Uterus (tissue), 4 donors: Measurements from ENCODE around the gene FES. TPM values are rescaled to one million over a fixed set of nuclear protein-coding genes. Genes with fewer than 3 reads are reported as not detected.

ENCODE experiments used
- DNase-seq, 2 donors: peaks; one replicate each; pipeline ENCODE4 v3.0.0-alpha.2; 2019 to 2020
- H3K27ac ChIP-seq, 2 donors: fragments of 200-600 bp; sonication (generic); 1 replicate in 1 of 2; 2 replicates in 1 of 2; pipeline ENCODE4 v1.5.1; 2016 to 2018
- H3K27me3 ChIP-seq, 2 donors: fragments of 200-600 bp; sonication (generic); one replicate each; pipeline ENCODE4 v1.5.1; 2018 to 2019; ENCODE audit warnings: control low read depth in 1 of 2
- H3K36me3 ChIP-seq, 2 donors: fragments of 200-600 bp; sonication (generic); one replicate each; pipeline ENCODE4 v1.5.1; 2019; ENCODE audit warnings: control low read depth in 1 of 2
- H3K4me1 ChIP-seq, 2 donors: fragments of 200-600 bp; sonication (generic); one replicate each; pipeline ENCODE4 v1.5.1; 2018 to 2019; ENCODE audit warnings: control low read depth in 1 of 2
- H3K4me3 ChIP-seq, 2 donors: fragments of 200-600 bp; sonication (generic); 1 replicate in 1 of 2; 2 replicates in 1 of 2; pipeline ENCODE4 v1.5.1; 2018 to 2019; ENCODE audit warnings: mild to moderate bottlenecking in 1 of 2
- H3K9me3 ChIP-seq, 2 donors: fragments of 200-600 bp; sonication (generic); one replicate each; pipeline ENCODE4 v1.5.1; 2019; ENCODE audit warnings: control low read depth in 1 of 2
- CTCF ChIP-seq, 4 experiments: fragments of 200-600 bp in 2 of 4; fragments of 450-650 bp in 2 of 4; sonication (generic) in 2 of 4; IDR thresholded peaks; one replicate each; pipeline ENCODE4 v1.5.1; 2016 to 2019; ENCODE audit warnings: antibody characterized with exemption in 4 of 4, mild to moderate bottlenecking in 2 of 4, moderate library complexity in 1 of 4
- POLR2A ChIP-seq, 2 donors: fragments of 450-650 bp; IDR thresholded peaks; one replicate each; pipeline ENCODE4 v1.6.1; 2016; ENCODE audit warnings: antibody characterized with exemption in 2 of 2, mild to moderate bottlenecking in 1 of 2, moderate library complexity in 1 of 2
- intact Hi-C: fragments of 100-400 bp; cut with DNase I; formaldehyde crosslinking; loops from one replicate; pipeline ENCODE4 v1.15.1; 2023; ENCODE audit warnings: low total_unique reads
- total RNA-seq, 4 donors: library from RNA; depleted of rRNA in 3 of 4; stranded (reverse); fragments of >200 nt in 3 of 4; gene quantifications; one replicate each; pipeline versions ENCODE4 v1.1.0 to v1.2.4, GENCODE V29; 2014 to 2023
- donor health status: DM: yes; HTN: yes; CAD: no.

Gene FES
- total RNA-seq, 4 donors from 2014 or later, result 4.4 to 968 (median 60.1) TPM

- Histone ChIP-seq H3K36me3 (no peaks in the 10 kb centered on the region), H3K27me3 (no peaks in the 10 kb centered on the region), H3K4me1 (no peaks in the 10 kb centered on the region), H3K4me3 (no peak overlapping the region), H3K9me3 (no peaks in the 10 kb centered on the region), H3K27ac (no peak overlapping the region)
- intact Hi-C loops, result no loop called here
- DNase-seq, result no peak
- TF ChIP-seq POLR2A (IDR thresholded peaks at IDR 0.05), result no peak
- no peak for TF ChIP-seq CTCF (IDR thresholded peaks at IDR 0.05)
Observed at GRCh38 chr15:90838544-90838943, 45.8 kb upstream of the FES start.

GRCh38 chr15:90839187-90840071 lies 44.9 kb upstream of the FES start:
- Histone ChIP-seq H3K36me3 (no peaks in the 10 kb centered on the region), H3K9me3 (no peaks in the 10 kb centered on the region), H3K4me1 (no peaks in the 10 kb centered on the region), H3K27me3 (no peaks in the 10 kb centered on the region), H3K27ac (no peak overlapping the region), H3K4me3 (no peak overlapping the region)
- no peak for TF ChIP-seq POLR2A (IDR thresholded peaks at IDR 0.05)
- TF ChIP-seq CTCF (IDR thresholded peaks at IDR 0.05), result no peak
- no peak for DNase-seq
- intact Hi-C loops, result no loop called here

GRCh38 chr15:90840157-90840855 lies 44.0 kb upstream of the FES start:
- intact Hi-C loops, result no loop called here
- Histone ChIP-seq H3K4me3 (no peak overlapping the region), H3K9me3 (no peaks in the 10 kb centered on the region), H3K27me3 (no peaks in the 10 kb centered on the region), H3K4me1 (no peaks in the 10 kb centered on the region), H3K27ac (no peak overlapping the region), H3K36me3 (no peaks in the 10 kb centered on the region)
- TF ChIP-seq POLR2A (IDR thresholded peaks at IDR 0.05) (no peak), CTCF (IDR thresholded peaks at IDR 0.05) (no peak)
- no peak for DNase-seq

- Histone ChIP-seq H3K27me3 (no peaks in the 10 kb centered on the region), H3K27ac (no peak overlapping the region), H3K4me3 (no peak overlapping the region), H3K36me3 (no peaks in the 10 kb centered on the region), H3K9me3 (no peaks in the 10 kb centered on the region), H3K4me1 (no peaks in the 10 kb centered on the region)
- DNase-seq, result no peak
- TF ChIP-seq CTCF (IDR thresholded peaks at IDR 0.05), result no peak
- intact Hi-C loops, result no loop called here
Observed at GRCh38 chr15:90840954-90841353, 43.4 kb upstream of the FES start.

- intact Hi-C loops, result no loop called here
- Histone ChIP-seq H3K9me3 (no peaks in the 10 kb centered on the region), H3K4me1 (no peaks in the 10 kb centered on the region), H3K4me3 (no peak overlapping the region), H3K27ac (no peak overlapping the region), H3K27me3 (no peaks in the 10 kb centered on the region), H3K36me3 (no peaks in the 10 kb centered on the region)
- TF ChIP-seq POLR2A (IDR thresholded peaks at IDR 0.05) (no peak), CTCF (IDR thresholded peaks at IDR 0.05) (no peak)
- no peak for DNase-seq
Observed at GRCh38 chr15:90844696-90845095, 39.6 kb upstream of the FES start.
